GM18870 (cell line): ENCODE measurements around the gene SH3PXD2A.

ENCODE experiments used
- ATAC-seq: cut with Tn5 transposase; IDR thresholded peaks from one replicate; pipeline ENCODE4 v1.9.1; 2021; ENCODE audit warnings: moderate library complexity; ENCODE audit not compliant: unreplicated experiment

SH3PXD2A gene

DNA sequence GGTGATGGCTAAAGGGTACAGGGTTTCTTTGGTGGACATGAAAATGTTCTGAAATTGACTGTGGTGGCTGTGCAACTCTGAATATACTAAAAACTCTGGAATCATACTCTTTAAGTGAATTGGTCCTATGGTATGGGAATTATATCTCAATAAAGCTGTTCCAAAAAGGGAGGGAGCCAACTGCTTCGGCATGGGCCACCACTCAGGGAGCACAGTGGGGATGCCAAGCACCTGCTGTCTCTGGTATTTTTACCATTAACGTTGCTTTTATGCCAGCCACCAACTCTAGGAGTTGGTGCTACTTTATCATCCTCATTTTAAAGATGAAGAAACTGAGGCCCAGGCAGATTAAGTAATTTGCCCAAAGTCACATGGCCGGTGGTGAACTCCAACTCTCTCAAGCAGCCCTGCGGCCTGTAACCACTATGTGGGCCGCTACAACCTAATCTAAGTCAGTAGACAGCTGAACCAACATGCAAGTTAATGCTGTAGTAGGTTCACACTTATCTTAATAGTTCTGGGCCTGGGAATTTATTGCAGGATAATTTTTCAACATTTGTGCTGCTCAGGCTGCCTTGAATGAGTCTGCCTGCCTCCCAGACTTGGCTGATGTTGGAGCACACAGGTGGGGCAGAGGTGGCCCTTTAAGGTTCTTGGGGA is 20.8 kb downstream of the SH3PXD2A start:
- no peak for ATAC-seq

DNA sequence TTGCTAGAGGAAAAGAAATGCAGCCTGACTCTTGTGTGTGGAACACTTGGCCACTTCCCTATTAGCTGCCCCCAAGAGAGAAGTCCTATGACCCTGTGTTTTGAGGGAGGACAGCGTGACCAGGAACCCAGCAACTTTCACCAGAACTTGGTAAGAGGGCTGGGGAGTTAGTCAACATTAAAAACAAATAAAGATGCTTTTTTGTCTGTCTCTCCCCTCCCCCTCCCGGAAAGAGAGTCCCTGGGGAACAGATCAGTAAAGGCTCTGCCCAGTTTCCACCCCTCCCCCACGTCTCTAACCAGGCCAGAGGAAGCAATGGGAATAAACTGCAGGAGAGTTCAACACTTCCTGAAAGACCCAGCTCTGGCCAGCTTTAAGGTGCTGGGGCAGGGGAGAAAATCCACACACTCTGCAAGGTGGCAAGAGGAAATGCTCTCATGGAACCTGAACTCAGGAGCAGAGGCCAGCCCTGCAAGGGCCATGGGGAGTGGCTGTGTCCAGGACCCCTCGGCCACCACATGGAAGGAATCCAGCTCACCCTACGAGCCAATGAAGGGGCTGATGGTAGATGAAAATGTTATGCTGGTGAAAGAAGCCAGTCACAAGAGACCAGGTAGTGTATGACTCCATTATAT is 21.5 kb downstream of the SH3PXD2A start:
- no peak for ATAC-seq

DNA sequence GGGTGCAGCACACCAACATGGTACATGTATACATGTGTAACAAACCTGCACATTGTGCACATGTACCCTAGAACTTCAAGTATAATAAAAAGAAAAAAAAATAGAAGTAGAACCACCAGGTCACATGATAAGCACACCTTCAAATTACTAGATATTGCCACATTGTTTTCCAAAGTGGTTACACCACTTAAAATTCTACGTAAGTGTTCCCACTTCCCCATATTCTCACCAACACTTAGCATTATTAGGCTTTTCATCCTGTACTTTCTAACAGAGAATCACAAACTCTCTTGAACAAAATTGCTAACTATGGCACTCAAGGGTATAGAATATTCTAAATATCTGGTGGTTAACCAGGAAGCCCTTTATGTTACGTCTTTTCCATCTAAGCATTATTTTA is 22.6 kb downstream of the SH3PXD2A start:
- ATAC-seq = no peak

DNA sequence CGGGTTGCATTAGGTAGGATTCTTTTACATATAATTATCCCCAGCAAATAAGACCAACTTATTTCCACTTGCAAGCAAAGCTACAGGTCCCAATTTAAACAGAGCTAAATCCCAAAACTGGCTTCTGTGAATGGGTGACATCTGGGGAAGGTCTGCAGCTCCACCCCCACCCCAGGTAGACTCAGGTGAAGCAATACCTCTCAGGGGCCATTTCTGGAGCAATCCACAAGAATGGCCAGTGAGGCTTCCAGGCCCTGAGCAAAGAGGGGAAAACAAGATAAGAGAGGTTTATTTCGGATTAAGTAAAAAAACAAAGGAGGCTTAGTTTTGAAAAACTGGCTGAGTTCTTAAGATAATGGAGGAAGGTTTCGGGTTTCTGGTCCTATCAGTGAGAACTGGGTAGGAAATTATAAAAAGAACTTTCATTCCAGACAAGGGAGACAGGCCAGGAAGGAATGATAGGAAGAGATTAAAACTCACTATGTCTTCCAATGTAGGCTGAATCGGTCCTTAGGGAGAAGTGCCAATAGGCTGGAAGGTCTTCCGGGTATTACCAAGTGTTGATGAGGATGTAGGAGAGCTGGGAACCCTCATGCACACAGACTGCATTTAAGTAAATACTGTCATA is 25.4 kb downstream of the SH3PXD2A start:
- ATAC-seq = no peak

GRCh38 chr10:103829278-103829677 is 26.1 kb downstream of the SH3PXD2A start:
- no peak for ATAC-seq

DNA sequence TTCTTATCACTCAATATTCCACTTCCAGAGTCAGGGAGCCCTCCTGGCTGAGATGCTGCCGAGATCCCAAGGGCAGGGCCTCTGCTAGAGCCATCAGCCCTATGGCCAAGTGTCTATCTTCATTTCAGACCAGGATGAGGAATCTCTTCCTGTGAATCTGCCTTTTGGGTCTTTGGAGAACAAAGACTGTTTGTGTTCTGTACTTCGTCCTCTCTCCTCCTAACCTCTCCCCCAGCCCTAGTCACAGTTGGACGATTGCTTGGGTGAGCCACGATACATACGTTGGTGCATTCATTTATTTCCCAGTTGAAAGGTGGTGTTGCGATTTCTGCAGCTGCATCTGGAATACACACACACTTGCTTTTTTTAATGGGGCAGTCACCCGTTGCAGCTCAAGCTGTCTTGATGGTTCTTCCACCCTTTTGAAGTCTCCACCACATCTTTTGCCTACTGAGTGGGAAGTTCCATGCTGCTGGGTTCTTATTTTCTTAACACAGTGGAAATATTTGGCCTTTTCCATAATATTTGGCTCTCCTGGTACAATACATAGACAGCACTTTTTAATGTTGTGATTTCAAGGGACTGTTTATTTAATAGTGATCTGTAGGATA is 26.7 kb downstream of the SH3PXD2A start:
- no peak for ATAC-seq

GRCh38 chr10:103828107-103828506 is 27.3 kb downstream of the SH3PXD2A start:
- no peak for ATAC-seq

- no peak for ATAC-seq
Observed at GRCh38 chr10:103826885-103827284, 28.5 kb downstream of the SH3PXD2A start.

DNA sequence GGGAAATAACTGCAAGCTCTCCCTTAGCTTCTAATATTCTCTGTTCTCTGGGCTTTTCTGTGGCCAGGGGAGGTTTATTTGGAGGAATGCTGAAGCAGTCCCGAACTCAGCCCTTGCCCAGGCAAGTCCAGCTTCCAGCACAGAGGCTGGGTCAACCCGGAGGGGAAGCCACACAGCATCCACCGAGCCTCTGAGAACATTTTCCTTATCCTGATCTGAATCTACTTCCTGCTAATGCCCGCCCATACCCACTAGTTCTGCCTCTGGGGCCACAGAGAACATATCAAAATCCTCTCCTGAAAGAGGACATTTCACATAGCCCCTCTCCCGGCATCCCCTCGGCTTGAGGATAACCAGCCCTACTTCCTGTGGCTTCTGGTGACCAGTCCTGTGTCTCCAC is 31.1 kb downstream of the SH3PXD2A start:
- no peak for ATAC-seq

DNA sequence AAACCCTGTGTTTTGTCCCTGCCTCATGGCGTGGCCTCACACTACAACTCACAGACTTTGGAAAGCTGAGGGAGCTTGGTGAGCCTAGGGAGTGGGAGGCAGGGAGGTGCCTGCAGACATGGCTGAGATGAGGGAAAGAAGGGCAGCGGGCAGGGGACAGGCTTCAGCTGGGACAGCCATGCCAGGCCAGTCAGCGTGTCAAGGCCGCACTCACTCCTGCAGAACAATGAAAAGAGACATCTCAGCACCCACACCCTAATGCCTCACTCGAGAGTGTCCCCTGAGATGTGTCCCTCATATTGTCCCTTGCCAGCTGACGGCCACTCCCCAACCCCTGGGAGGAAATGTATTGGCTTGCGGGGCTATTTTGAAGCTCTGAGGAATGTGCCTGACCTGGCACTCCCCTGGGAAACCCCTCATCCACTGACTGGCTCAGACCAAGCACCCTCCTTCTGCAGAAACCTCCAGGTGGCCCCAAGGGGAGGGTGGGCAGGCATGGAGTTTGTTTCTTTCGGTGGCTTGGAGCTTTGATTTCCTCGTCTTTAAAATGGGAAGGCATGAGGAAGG is 31.6 kb downstream of the SH3PXD2A start:
- ATAC-seq = no peak

- ATAC-seq = no peak
Observed at GRCh38 chr10:103822800-103823199, 32.6 kb downstream of the SH3PXD2A start.

DNA sequence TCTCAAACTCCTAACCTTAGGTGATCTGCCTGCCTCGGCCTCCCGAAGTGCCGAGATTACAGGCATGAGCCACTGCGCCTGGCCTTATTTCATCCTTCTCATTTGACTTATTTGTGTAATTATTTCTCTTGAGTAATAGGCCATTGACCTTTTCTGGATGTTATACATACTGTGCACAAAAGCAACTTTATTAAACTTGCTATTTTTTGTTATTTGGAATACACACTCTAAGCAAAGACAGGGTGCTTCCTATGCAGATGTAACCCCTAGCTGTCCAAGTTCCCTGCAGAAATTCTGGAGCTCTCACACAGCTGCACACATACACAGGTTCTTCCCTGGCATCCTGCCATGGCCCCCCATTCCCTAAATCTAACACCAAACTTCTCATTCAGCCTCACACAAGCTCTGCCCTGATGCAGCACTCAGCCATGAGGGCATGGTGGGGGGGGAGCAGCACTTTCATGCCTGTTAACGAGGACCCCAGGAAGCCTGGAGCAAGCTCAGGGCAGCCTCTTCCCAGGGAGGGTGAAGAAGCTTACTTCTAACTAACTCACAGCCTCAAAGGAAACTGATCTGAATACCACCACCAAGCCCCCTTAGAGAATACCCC is 33.2 kb downstream of the SH3PXD2A start:
- no peak for ATAC-seq

DNA sequence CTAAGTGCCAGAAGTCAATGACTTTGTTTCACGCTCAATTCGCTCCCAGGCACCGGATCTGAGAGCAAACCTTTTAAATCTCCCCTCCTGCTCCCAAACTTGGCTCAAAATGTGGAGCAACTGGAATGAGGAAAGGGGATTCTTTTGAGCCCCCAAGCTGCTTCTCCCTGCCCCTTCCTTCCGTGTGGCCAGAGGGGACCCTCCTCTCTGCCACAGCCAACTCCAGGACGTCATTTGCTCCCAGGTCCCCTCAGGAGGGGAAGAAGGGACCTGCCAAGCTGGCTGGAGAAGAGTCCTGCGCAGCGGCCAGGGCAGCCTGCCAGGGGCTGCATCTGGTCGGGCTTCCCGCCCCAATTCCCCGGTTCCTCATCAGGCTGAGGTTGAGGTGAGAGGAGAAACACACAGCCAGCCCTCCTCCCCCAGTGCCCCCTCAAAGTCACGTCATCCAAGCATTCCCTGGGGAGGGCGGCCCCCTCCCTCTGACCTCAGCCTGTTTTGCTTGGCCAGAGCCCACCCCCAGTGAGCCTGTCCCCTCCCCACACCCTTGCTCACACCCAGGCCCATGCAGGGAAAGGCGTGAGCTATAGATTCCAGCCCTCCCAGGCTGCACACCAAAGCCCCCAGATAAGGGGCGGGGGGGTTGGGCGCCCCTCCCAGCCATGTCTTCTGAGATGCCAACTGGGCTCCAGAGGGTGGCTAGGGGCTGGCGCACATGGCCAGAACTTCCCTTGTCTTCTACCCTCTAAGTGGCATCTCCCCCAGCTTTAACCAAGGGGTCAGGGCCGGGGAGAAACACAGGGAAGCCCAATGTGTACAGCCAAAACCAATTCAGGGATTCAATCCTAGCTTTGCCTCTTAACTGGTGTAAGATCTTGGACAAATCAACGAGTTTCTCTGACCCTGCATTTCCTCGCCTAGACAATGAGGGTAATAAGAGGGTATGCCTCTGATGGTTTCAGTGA is 35.0 kb downstream of the SH3PXD2A start:
- no peak for ATAC-seq

GRCh38 chr10:103819493-103819892 is 35.9 kb downstream of the SH3PXD2A start:
- ATAC-seq = no peak

DNA sequence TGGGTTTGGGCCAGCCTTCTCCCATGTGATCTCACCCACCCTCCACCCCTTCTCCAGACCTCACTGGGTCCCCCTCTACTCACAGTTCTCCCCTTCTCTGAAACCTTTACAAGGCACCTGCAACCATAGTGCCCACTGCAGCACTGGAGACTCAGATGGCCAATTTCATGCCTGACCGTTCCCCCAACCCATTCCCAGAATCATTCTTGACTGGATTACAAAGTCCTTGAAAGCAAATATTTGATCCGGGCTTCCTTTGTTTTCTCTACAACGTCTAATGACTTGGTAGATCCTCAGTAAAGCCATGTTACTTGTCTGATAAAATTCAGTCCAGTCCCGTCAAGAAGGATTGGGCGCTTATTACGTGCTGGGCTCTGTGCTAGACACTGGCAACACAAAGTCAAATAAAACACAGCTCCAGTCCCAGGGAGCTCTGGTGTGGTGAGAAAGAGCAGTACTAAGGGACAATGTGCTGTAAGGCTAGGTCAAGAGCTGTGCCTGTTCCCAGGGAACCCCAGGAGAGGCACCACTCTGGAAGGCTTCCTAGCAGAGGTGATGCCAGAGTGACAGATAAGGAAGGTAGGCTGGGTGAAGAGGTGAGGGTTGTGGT is 36.5 kb downstream of the SH3PXD2A start:
- no peak for ATAC-seq

DNA sequence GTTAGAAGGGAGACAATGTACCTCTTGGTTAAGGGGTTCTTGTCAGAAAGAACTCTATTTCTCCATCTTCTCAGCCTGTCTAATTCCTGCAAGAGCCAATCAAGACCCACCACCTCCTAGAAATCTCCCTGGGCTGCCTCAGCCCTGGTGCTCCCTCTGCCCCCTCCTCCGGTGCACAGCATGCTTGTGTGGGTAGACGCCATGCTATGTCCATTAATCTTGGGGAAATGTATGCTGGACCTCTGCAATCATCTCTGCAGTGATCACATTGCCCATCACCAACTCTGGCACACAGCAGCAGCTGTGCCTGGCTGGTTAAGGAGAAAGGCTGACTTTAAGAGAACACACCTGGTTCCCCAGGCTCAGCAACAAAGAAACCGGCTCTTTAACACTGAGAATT is 37.3 kb downstream of the SH3PXD2A start:
- no peak for ATAC-seq

- ATAC-seq = no peak
Observed at GRCh38 chr10:103816431-103816830, 38.9 kb downstream of the SH3PXD2A start.

DNA sequence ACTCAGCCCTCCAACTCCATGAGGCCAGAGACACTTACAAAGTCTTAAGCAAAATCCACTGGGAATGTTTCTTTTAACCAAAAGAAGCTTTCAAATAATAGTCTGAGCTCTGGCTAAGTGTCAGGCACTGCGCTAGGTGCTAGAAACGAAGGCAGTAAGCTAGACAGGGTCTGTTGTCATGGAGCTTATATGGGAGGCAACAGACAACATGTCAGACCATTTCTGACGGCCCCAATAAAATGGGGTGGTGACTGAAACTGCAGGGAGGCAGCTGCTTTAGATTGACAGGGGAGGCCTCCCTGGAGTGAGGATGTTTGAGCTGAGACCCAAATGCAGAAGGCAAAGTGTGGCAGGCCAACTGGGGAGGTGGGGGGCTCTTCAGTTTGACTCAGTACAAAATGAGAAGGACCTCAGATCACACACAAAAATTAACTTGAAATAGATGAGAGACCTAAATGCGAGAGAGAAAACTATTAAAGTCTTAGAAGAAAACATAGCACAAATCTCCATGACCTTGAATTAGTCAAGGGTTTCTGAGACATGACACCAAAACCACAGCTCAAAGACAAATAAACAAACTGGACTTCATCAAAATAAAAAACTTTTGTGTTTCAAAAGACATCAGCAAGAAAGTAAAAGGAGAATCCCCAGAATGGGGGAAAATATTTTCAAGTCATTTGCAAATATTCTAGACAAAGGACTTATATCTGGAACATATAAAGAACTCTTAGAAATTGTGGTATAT is 40.6 kb downstream of the SH3PXD2A start:
- ATAC-seq = no peak

DNA sequence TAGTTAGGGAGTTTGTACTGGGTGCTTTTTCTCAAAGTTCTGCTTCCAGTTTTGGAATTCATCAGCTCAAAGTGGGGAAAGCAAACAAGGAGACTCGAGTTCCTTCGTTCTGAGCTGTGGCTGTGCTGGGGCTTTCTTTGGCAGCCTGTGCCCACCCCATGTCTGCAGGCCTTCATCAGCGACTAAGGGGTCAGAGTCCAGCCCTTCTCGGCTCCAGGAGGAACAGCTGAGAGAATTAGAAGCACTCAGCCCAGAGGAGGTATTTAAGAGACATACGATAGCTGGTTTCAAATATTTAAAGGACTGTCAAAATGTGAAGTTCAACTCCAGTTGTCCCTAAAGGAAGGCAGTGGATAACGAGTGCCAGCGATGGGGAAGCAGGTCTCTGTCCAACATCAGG is 41.3 kb downstream of the SH3PXD2A start:
- ATAC-seq = no peak
